Esophagus muscularis mucosa (tissue), 4 donors: ENCODE data around the gene DAZAP1. TPM values are rescaled to one million over a fixed set of nuclear protein-coding genes. Genes with fewer than 3 reads are reported as not detected.
A peak's percentile ranks its signal among the peaks of the same experiment; 100 is the strongest.

Experiments
- DNase-seq: peaks from one replicate; pipeline ENCODE4 v3.0.0-alpha.2; 2017; ENCODE audit errors: extremely low spot score
- H3K27ac ChIP-seq, 4 donors: fragments of 200-600 bp; sonication (generic); replicated peaks in 1 of 4; 1 replicate in 3 of 4; 2 replicates in 1 of 4; pipeline ENCODE4 v1.5.1; 2016 to 2019; ENCODE audit warnings: mild to moderate bottlenecking in 1 of 4
- H3K27me3 ChIP-seq, 4 donors: fragments of 200-600 bp; sonication (generic); one replicate each; pipeline versions ENCODE4 v1.5.1 to v1.6.0; 2016 to 2019
- H3K36me3 ChIP-seq, 4 donors: fragments of 200-600 bp; sonication (generic); one replicate each; pipeline ENCODE4 v1.5.1; 2016 to 2019
- H3K4me1 ChIP-seq, 4 donors: fragments of 200-600 bp; sonication (generic); one replicate each; pipeline ENCODE4 v1.5.1; 2016 to 2019
- H3K4me3 ChIP-seq, 4 donors: fragments of 200-600 bp; sonication (generic); 1 replicate in 2 of 4; 2 replicates in 2 of 4; pipeline ENCODE4 v1.5.1; 2016 to 2019; ENCODE audit warnings: mild to moderate bottlenecking in 4 of 4, moderate library complexity in 1 of 4
- H3K9me3 ChIP-seq, 4 donors: fragments of 200-600 bp; sonication (generic); 1 replicate in 3 of 4; 2 replicates in 1 of 4; pipeline ENCODE4 v1.5.1; 2016 to 2019
- CTCF ChIP-seq, 3 experiments: fragments of 200-600 bp in 2 of 3; fragments of 450-650 bp in 1 of 3; sonication (generic) in 2 of 3; IDR thresholded peaks; one replicate each; pipeline ENCODE4 v1.5.1; 2017 to 2019; ENCODE audit warnings: antibody characterized with exemption in 3 of 3, mild to moderate bottlenecking in 2 of 3, moderate library complexity in 1 of 3
- EP300 ChIP-seq: sonication (generic); formaldehyde crosslinking; IDR thresholded peaks from one replicate; pipeline ENCODE4 v1.6.1; 2017; ENCODE audit warnings: antibody characterized with exemption
- POLR2A ChIP-seq: fragments of 450-650 bp; IDR thresholded peaks from one replicate; pipeline ENCODE4 v1.6.1; 2017; ENCODE audit warnings: antibody characterized with exemption, moderate library complexity, mild to moderate bottlenecking, low read depth
- POLR2AphosphoS5 ChIP-seq, 2 donors: sonication (generic); formaldehyde crosslinking; IDR thresholded peaks; one replicate each; pipeline ENCODE4 v1.6.1; 2017; ENCODE audit warnings: antibody characterized with exemption in 2 of 2
- WGBS: methylation state at CpG from one replicate; pipeline ENCODE4 v1.1.5; 2018; 5-methylcytosine and 5-hydroxymethylcytosine counted together
- intact Hi-C: fragments of 100-400 bp; cut with DNase I; formaldehyde crosslinking; loops from one replicate; pipeline ENCODE4 v1.15.1; 2023
- total RNA-seq, 4 donors: library from RNA; depleted of rRNA; stranded (reverse); fragments of >200 nt; gene quantifications; one replicate each; pipeline versions ENCODE4 v1.1.0 to v1.2.1, GENCODE V29; 2016

The DAZAP1 gene
- total RNA-seq, 4 donors from 2014 or later, result 44.9 to 79.4 (median 52.9) TPM

DNA sequence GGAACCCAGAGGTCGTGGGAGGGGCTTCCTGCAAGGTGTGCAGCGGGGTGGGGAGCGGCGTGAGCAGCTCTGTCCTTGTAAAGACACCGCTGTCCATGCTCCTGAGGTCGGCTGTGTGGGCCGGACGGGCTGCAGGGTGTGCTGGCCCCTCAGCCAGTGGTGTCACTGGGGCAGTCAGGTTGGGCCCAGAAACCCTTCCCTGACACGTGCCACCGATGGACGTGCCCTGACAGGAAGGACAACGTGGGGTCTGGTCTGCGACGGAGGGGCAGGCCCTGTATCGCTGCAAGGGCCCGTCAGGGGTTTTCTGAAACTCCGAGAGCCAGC is 26.6 kb downstream of the DAZAP1 start:
- Histone ChIP-seq H3K9me3 (no peaks in the 10 kb centered on the region), H3K4me3 (no peak overlapping the region), H3K4me1 (peaks cover 6 to 11% (median 8%) of the 10 kb centered on the region in 4 donors), H3K36me3 (peaks cover 51 to 70% (median 67%) of the 10 kb centered on the region in 4 donors), H3K27me3 (no peaks in the 10 kb centered on the region), H3K27ac (no peak overlapping the region)
- WGBS, result 80% methylated on average over 8 of the region's 17 CpGs
- no peak for TF ChIP-seq CTCF (IDR thresholded peaks at IDR 0.05)
- no peak for TF ChIP-seq EP300
- TF ChIP-seq POLR2AphosphoS5 (IDR thresholded peaks at IDR 0.05), result no peak
- TF ChIP-seq POLR2A, result no peak
- no peak for DNase-seq
- intact Hi-C loops, result no loop called here

DNA sequence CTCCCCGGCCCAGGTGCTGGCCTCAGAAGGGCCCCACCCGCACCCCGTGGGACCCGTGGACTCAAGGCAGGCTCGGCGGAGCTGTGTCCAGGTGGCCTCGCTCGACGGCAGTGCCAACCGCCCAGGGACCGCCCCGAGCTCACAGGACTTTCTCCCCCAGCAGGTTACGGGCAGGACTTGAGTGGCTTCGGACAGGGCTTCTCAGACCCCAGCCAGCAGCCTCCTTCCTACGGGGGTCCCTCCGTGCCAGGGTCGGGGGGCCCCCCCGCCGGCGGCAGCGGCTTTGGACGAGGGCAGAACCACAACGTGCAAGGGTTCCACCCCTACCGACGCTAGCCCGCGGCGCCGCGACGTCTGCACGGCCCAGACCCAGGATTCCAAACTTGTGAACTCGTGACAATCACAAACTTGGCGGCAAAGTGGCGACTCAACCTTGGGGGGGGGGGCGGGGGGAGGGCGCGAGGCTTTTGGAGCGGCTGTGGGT is 27.2 kb downstream of the DAZAP1 start:
- WGBS, result 92% methylated on average over 32 of the region's 39 CpGs

GRCh38 chr19:1435378-1435989 is 28.1 kb downstream of the DAZAP1 start:
- WGBS, result 81% methylated on average over 14 of the region's 21 CpGs
- intact Hi-C loops, result no loop called here
- Histone ChIP-seq H3K9me3 (no peaks in the 10 kb centered on the region), H3K4me3 (no peak overlapping the region), H3K27me3 (no peaks in the 10 kb centered on the region), H3K27ac (no peak overlapping the region), H3K36me3 (peaks cover 51 to 68% (median 64%) of the 10 kb centered on the region in 4 donors), H3K4me1 (peaks cover 15 to 24% (median 21%) of the 10 kb centered on the region in 4 donors)
- no peak for DNase-seq
- TF ChIP-seq POLR2AphosphoS5 (IDR thresholded peaks at IDR 0.05) (no peak), POLR2A (no peak), CTCF (IDR thresholded peaks at IDR 0.05) (no peak), EP300 (no peak)

More for the DNA sequence above, 27.2 kb downstream of the DAZAP1 start:
- H3K36me3 ChIP-seq, result peaks cover 48 to 68% (median 64%) of the 10 kb centered on the region in 4 donors
- no peak for TF ChIP-seq POLR2AphosphoS5 (IDR thresholded peaks at IDR 0.05)
- no peak for TF ChIP-seq CTCF (IDR thresholded peaks at IDR 0.05)
- no peak for TF ChIP-seq POLR2A
- TF ChIP-seq EP300, result no peak
- peaks cover 12 to 16% (median 13%) of the 10 kb centered on the region in 4 donors for H3K4me1 ChIP-seq
- no peaks in the 10 kb centered on the region for H3K9me3 ChIP-seq
- no peak for DNase-seq
- intact Hi-C loops, result no loop called here
- H3K4me3 ChIP-seq, result no peak overlapping the region
- no peaks in the 10 kb centered on the region for H3K27me3 ChIP-seq
- no peak overlapping the region for H3K27ac ChIP-seq

- intact Hi-C loops, result no loop called here
- peak overlapping the region; percentile 68 to 98 (median 88) for H3K4me3 ChIP-seq
- no peak overlapping the region for H3K27ac ChIP-seq
- TF ChIP-seq POLR2AphosphoS5 (IDR thresholded peaks at IDR 0.05) (no peak), CTCF (IDR thresholded peaks at IDR 0.05) (no peak), EP300 (no peak), POLR2A (no peak)
- WGBS, result 61% methylated on average over 8 of the region's 8 CpGs
- no peaks in the 10 kb centered on the region for H3K27me3 ChIP-seq
- no peaks in the 10 kb centered on the region for H3K9me3 ChIP-seq
- H3K4me1 ChIP-seq, result peaks cover 15 to 32% (median 27%) of the 10 kb centered on the region in 4 donors
- H3K36me3 ChIP-seq, result peaks cover 48 to 68% (median 64%) of the 10 kb centered on the region in 4 donors
- DNase-seq, result no peak
These were observed 30.2 kb downstream of the DAZAP1 start for GRCh38 chr19:1437609-1438008.
